ENCODE data around the gene PANX2.

PANX2 gene

DNA sequence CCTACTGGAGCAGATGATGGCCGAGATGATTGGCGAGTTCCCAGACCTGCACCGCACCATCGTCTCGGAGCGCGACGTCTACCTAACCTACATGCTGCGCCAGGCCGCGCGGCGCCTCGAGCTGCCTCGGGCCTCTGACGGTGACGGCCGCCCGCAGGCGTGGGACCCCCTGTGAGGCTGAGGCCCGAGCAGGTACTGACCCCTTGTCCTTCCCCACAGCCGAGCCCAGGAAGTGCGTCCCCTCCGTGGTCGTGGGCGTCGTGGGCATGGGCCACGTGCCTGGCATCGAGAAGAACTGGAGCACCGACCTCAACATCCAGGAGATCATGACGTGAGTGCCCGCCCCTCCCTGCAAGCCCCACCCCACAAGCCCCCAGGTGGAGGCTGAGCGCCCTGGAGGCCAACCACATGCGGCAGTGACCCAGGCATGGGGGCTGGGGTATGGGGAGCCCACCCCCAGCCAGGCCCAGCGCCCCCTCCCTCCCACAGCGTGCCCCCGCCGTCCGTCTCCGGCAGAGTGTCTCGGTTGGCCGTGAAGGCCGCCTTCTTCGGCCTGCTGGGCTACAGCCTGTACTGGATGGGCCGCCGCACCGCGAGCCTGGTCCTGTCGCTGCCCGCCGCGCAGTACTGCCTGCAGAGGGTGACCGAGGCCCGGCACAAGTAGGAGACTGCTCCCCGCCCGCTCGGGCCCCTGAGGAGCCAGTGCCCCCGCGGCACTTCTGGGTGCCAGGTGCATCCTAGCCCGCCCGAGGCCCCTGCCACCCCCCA is 27.5 kb downstream of the PANX2 start:
- no peak overlapping the region for H3K4me3 ChIP-seq (ENCODE audit: control insufficient read depth, low read depth, low read length)

GRCh38 chr22:50198624-50199017 is 28.1 kb downstream of the PANX2 start:
- no peak for TF ChIP-seq CTCF (IDR thresholded peaks at IDR 0.05; ENCODE audit: control insufficient read depth, insufficient read depth, low read depth, low read length, missing control alignments)
- no peak overlapping the region for H3K4me3 ChIP-seq (ENCODE audit: control insufficient read depth, low read depth, low read length)

More for the DNA sequence above, 27.5 kb downstream of the PANX2 start:
- TF ChIP-seq CTCF (IDR thresholded peaks at IDR 0.05; ENCODE audit: control insufficient read depth, insufficient read depth, low read depth, low read length, missing control alignments), result no peak
- no peak for DNase-seq (ENCODE audit: low read depth)

DNA sequence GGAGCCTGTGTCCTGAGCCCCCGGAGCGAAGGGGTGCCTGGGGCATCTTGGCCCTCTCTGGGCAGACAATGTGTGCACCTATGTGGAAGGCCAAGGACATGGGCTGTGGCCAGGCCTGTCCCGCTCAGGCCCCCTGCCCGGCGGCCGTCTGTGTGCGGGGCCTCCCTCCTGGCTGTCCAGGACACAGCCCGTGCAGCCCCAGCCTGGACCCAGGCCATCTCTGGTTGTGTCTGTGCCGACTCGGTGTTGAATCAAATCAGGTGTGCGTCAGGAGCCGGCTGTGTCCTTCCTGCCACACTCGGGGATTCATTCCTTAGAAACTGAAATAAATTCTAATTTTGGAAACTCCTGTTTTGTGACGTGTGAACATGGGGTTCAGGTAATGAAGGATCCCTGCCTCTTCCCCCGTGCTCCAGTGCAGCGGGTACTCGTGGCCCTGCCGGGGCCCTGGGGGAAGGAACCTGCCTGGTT is 28.8 kb downstream of the PANX2 start:
- H3K4me3 ChIP-seq (ENCODE audit: control insufficient read depth, low read depth, low read length), result no peak overlapping the region
- no peak for TF ChIP-seq CTCF (IDR thresholded peaks at IDR 0.05; ENCODE audit: control insufficient read depth, insufficient read depth, low read depth, low read length, missing control alignments)
- DNase-seq (ENCODE audit: low read depth), result no peak

More at GRCh38 chr22:50198624-50199017, 28.1 kb downstream of the PANX2 start:
- DNase-seq (ENCODE audit: low read depth), result no peak

GRCh38 chr22:50199829-50200460 is 29.4 kb downstream of the PANX2 start:
- peak overlapping the region; percentile 86 for H3K4me3 ChIP-seq (ENCODE audit: control insufficient read depth, low read depth, low read length)
- DNase-seq (ENCODE audit: low read depth), result no peak
- no peak for TF ChIP-seq CTCF (IDR thresholded peaks at IDR 0.05; ENCODE audit: control insufficient read depth, insufficient read depth, low read depth, low read length, missing control alignments)

- peak; percentile 24 for DNase-seq (ENCODE audit: low read depth)
- no peak for TF ChIP-seq CTCF (IDR thresholded peaks at IDR 0.05; ENCODE audit: control insufficient read depth, insufficient read depth, low read depth, low read length, missing control alignments)
- peak within 1 kb of the TSS; percentile 86 for H3K4me3 ChIP-seq (ENCODE audit: control insufficient read depth, low read depth, low read length)
Measured at GRCh38 chr22:50200461-50201190, 30.1 kb downstream of the PANX2 start, which contains the start of gene SELENOO. Gene SELENOO, plus strand, starts transcription at chr22:50201011. Its CDS starts 26 bp downstream, at chr22:50201037.

Measured in AG09309 (cell line).